Fibroblast of villous mesenchyme (primary cell): ENCODE measurements around the gene TRMT6. TPM values are rescaled to one million over a fixed set of nuclear protein-coding genes. Genes with fewer than 3 reads are reported as not detected.

ENCODE experiments used
- DNase-seq: peaks from one replicate; pipeline ENCODE4 v3.0.0-alpha.2; 2010; ENCODE audit warnings: low read depth
- H3K4me3 ChIP-seq: 2 replicates; pipeline ENCODE4 v1.5.1; 2011; ENCODE audit warnings: low read depth, mild to moderate bottlenecking, low read length
- CTCF ChIP-seq: IDR thresholded peaks from 2 replicates; pipeline ENCODE4 v1.5.1; 2012; ENCODE audit warnings: low read depth, mild to moderate bottlenecking, low read length; ENCODE audit not compliant: insufficient read depth
- total RNA-seq: library from RNA; depleted of rRNA; stranded (reverse); fragments of >200 nt; gene quantifications from 2 replicates; pipeline ENCODE4 v1.2.3, GENCODE V29; 2012

TRMT6 gene
- total RNA-seq, 1 donor, result 9.9 TPM

GRCh38 chr20:5968462-5968861 is 18.1 kb upstream of the TRMT6 start:
- no peak overlapping the region for H3K4me3 ChIP-seq
- TF ChIP-seq CTCF, result no peak
- no peak for DNase-seq

GRCh38 chr20:5967469-5967868 is 17.1 kb upstream of the TRMT6 start:
- TF ChIP-seq CTCF, result no peak
- DNase-seq, result no peak
- no peak overlapping the region for H3K4me3 ChIP-seq

- peak overlapping the region; percentile 95 for H3K4me3 ChIP-seq
- no peak for DNase-seq
- TF ChIP-seq CTCF, result no peak
These were observed 426 bp downstream of the TRMT6 start for GRCh38 chr20:5949943-5950270.

GRCh38 chr20:5947276-5947675 is 3.1 kb downstream of the TRMT6 start:
- DNase-seq, result no peak
- no peak for TF ChIP-seq CTCF
- H3K4me3 ChIP-seq, result no peak overlapping the region

- H3K4me3 ChIP-seq, result no peak overlapping the region
- no peak for TF ChIP-seq CTCF
- peak; percentile 83 for DNase-seq
These were observed 4.4 kb downstream of the TRMT6 start for GRCh38 chr20:5945963-5946362.

- no peak for DNase-seq
- no peak overlapping the region for H3K4me3 ChIP-seq
- no peak for TF ChIP-seq CTCF
These were observed 11.8 kb downstream of the TRMT6 start for GRCh38 chr20:5938456-5939029.

GRCh38 chr20:5936238-5936637 is 14.1 kb downstream of the TRMT6 start:
- no peak overlapping the region for H3K4me3 ChIP-seq
- TF ChIP-seq CTCF, result no peak
- DNase-seq, result no peak
